HG02642 (cell line): ENCODE measurements around the gene EXD2.

Experiments used
- ATAC-seq: cut with Tn5 transposase; IDR thresholded peaks from one replicate; pipeline ENCODE4 v1.9.1; 2021; ENCODE audit warnings: mild to moderate bottlenecking; ENCODE audit not compliant: unreplicated experiment, poor library complexity

The EXD2 gene

DNA sequence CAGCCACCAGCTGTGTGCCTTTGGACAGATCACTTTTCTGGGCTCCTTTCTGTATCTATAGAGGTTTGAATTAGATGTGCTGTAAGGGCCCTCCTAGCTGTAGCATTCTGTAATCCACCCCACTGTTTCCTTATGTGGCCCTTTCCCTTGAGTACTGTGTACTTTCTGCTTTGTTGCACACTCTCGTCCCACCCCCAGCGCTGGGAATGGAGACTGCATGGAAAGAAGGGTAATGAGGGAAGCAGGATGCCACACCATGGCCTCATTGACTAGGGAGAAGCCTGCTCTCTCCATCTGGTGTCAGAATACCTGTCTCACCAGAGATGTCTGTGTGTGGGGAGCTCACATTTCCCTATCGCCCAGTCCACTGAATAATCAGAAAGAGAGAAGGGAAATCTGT, 55.0 kb downstream of the EXD2 start:
- ATAC-seq: no peak

DNA sequence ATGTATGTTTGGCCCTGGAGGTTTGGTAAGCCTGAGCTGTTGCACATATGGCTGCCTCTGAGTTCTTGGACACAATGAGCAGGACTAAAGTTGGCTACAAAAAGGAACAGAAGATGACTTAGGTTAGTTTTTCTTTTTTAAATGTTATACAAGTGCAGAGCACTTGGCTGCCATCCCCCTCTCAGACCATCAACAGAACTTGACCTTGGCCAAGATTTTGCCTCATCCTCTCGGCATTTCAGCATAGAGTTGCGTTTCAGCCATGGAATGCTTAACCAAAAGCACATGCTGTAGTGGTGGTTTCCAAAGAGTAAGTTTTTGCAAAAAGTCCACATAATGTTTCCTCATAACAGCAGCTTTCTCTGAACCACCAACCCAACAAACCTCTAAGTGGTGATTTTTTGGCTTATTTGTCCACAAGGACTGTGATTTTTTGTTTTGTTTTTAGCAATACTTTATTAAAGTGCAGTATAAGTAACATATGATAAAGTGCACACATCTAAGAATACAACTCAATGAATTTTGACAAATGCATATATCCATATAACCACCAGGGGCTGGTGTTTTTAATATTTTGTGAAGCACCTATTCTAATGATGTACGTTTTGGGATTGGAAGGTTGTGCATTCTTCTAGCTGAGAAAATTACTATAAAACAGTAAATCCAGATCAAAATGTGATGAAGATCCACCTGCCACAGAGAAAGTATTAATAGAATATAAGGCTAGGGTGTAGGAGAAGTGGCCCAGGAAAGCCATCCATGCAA, 56.6 kb downstream of the EXD2 start:
- no peak for ATAC-seq

- no peak for ATAC-seq
Measured at GRCh38 chr14:69249603-69250002, 58.3 kb downstream of the EXD2 start.

GRCh38 chr14:69252851-69253250, 61.6 kb downstream of the EXD2 start:
- ATAC-seq: no peak

DNA sequence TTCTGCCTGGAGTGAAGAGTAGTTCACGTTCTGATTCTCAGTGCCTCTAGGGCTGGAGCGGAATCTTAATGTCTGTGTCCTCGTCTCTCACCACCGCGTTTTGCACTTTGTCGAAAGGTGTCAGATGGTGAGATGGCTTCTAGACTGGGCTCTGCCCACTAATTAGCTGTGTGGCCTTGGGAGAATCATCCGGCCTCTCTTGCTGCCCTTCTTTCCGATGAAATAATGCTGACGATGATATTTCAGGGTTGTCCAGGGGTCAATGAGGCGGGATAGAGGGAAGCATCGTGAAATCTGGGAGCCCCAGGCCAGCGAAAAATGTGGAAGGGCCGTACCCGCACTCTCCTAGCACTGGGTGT, 67.8 kb downstream of the EXD2 start:
- no peak for ATAC-seq

- ATAC-seq: no peak
Measured at GRCh38 chr14:69259527-69260189, 68.4 kb downstream of the EXD2 start, which contains the start of gene GALNT16. GALNT16 (plus strand) TSS chr14:69260158; CDS start chr14:69260291, 133 bp downstream.

DNA sequence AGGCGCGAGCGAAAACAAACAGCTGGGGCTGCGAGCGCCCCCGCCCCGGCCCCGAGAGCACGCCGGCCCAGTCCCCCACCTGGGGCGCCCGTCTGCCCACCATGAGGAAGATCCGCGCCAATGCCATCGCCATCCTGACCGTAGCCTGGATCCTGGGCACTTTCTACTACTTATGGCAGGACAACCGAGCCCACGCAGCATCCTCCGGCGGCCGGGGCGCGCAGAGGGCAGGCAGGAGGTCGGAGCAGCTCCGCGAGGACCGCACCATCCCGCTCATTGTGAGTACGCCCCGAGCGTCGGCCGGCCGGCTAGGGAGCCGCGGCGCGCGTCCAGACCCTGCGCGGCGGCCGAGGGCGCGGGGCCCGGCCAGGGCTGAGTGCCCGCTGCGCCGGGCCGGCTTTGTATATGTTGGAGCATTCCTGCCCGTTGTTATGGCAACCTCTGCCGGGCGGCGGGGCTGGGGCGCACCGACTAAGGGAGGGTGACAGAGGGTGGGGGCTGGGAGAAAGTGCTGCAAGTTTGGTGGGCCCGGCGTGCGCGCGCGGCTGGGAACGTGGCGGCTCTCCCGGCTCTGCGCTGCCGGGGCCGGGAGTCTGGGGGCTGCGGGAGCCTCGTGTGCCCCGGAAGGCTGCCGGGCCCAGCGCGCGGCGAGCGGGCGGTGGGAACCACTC, 69.0 kb downstream of the EXD2 start:
- ATAC-seq: no peak

DNA sequence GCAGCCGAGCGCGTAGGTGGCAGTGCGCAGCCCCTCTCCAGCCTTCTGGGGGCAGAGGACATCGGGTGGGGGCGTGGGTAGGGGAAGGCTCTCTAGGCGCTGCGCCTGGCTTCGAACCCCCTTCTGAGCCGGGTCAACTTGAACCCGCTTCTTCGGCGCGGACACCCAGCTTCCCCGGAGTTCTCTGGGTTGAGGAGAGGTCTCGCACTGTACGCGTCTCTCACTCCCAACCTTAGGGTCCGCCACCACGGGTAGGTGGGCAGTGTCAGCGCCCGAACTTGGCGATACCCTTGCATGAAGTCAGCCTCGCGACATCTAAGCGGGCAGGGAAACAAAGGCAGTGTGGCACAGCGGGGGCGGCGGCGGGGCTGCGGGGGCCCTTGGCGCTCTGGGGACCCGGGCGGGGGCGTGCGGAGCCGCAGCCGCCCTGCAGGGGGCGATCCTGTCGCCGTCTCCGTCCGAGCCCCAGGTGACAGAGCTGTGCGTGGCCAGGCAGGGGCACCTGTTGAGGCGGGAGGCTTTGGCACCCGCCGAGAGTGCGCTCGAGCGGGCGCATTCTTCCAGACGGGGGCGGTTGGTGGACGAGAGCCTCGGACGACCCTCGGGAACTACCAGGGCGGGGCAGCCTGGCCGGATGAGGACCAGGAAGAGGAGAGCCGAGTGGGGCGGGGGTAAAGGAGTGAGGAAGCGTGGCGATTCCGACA, 69.7 kb downstream of the EXD2 start:
- peak; percentile 56 for ATAC-seq

DNA sequence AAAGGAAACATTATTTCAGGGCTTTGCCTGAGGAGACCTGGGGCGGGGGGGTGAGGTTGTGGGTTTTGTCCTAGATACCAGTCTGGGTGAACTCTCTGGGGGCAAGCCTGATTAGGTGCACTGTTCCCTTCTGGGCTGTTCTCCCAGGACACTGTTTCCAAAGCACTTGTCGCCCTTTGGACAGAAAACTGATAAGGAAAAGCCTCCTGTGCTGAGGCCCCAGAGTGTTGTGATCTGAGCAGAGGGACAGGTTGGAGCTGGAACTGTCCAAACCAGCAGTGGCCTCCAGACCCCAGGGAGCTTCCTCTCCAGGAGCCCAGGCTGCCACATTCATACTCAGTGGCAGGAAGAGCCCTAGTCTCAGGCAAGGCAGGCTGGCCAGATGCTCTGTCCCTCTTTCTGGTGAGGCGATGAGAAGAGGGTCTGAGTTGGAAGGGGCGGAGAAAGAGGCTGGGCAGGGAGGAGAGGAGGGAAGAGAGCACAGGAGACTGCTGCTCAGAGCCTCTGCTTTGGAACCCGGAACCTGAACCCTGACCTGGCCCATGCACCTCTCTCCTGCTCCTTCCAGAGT, 70.5 kb downstream of the EXD2 start:
- ATAC-seq: no peak

DNA sequence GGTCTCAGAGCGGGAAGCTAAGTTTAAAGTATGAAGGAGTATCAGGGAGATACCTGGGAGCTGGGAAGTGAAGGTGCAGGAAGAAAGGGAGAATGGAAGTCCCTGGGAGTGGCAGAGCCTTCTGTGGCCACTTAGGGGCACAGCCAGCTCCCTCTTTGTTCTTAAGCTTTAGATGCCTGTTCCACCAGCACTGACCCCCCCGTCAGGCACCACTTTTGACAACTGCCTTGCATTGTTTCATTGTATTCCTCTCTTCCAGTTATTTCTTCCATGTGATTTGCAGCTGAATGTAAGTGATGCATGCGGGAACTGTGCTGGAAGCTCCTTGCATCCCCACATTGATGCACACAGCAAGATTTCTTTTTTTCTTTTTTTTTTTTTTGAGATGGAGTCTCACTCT, 71.2 kb downstream of the EXD2 start:
- ATAC-seq: no peak

DNA sequence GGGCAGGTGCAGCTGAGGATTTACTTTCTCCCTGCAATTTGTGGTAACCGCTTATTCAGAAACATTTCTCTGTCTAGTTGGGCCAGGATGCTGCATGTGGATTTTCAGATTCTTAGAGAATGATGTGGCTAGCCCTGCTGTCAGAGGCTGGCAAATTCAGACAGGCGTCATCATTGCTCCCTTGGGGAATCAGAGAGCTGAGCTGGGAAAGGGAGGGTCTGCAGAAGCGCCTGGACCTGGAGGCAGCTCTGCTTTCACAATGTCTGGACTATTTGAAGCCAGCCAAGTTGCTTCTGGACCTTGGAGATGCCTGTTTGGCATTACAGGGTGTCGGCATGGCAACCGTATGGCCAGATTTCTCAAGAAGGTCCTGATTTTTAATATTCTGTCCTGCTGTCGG, 72.1 kb downstream of the EXD2 start:
- ATAC-seq: no peak

- ATAC-seq: no peak
Measured at GRCh38 chr14:69263771-69264170, 72.5 kb downstream of the EXD2 start.

GRCh38 chr14:69266572-69267345, 75.5 kb downstream of the EXD2 start:
- ATAC-seq: no peak

- ATAC-seq: no peak
Measured at GRCh38 chr14:69267492-69267891, 76.2 kb downstream of the EXD2 start.

GRCh38 chr14:69268223-69268622, 76.9 kb downstream of the EXD2 start:
- no peak for ATAC-seq

- no peak for ATAC-seq
Measured at GRCh38 chr14:69268763-69269162, 77.5 kb downstream of the EXD2 start.

DNA sequence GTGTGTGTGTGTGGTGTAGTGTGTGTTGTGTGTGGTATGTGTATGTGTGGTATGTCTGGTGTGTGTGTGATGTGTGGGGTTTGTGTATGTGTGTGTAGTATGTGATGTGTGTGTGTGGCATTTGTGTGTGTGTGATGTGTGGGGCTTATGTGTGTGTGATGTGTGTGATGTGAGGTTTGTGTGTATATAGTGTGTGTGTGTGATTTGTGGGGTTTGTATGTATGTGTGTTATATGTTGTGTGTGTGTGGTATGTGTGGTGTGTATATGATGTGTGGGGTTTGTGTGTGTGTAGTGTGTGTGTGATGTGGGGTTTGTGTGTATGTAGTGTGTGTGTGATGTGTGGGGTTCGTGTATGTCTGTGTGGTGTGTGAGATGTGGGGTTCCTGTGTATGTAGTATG, 78.1 kb downstream of the EXD2 start:
- no peak for ATAC-seq

DNA sequence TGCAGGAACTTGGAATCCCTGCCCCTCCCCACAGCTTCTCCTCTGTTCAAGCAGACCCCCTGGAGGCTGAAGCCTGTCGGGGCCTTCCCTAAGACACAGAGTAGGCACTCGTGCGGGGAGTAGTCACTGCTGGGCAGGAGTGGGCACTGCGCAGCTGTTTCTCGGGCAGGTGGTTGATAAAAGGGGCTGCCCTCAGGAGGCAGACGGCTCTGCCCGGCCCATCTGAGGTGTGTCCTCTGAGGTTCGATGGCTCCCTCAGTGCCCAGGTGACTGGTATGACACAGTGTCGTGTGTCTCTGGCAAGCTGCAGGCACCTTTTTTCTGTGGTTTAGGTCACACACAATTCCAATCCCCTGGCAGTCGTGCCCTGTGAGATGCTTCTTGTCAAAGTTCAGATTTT, 78.8 kb downstream of the EXD2 start:
- ATAC-seq: no peak

DNA sequence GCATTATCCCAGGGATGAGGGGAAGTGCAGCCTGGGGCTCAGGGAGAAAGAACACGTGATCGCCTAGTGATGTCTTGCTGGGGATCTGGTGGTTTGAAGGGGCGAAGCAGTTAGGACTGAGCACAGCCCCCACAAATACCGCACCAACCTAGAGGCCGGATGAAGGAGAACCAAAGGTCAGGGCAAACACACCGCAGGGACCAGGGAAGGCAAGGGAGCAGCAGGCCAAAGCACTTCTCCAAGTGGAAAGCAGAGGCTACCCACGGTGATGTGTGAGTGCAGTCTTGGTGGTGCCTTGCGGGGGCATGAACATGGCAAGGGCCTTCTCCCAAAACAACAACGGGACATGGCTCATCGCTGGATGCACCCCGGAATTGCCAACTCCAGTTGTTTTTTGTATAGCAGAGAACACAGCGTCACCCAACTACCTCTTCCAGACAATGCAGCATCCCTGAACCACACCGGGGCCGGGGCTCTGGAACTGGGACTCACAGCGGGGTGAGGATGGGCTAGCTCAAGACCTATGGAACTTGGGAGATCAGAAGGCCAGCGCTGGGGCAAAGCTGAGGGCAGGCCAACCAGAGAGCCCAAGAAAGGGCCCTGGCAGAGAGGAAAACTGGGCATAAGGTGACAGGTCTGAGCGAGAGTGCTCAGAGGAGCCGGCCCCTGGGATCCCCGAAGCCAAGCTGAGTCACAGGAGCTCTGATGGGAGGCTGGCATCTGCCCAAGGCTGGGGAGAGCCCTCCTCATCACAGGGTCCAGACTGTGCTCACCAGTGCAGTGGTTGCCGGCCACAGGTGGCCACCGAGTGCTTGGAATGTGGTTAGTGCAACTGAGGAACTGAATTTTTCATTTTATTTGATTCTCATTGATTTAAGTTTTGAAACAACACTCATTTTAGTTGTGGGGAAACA, 79.8 kb downstream of the EXD2 start:
- no peak for ATAC-seq
